A204.1 (cell line): ENCODE results near the gene C1QTNF6.

Source experiments
- FAIRE-seq: peaks from 2 replicates; lab custom pipeline; 2012; peaks lifted over from hg19 to GRCh38; lab: Jason Lieb, UNC

C1QTNF6 gene

GRCh38 chr22:37162221-37163095, 25.6 kb downstream of the C1QTNF6 start:
- FAIRE-seq = no peak

- FAIRE-seq = no peak
These were observed 26.6 kb downstream of the C1QTNF6 start for GRCh38 chr22:37161443-37161842.

- FAIRE-seq = no peak
These were observed 28.0 kb downstream of the C1QTNF6 start for GRCh38 chr22:37160027-37160426.

- FAIRE-seq = no peak
These were observed 29.1 kb downstream of the C1QTNF6 start for GRCh38 chr22:37158963-37159290.

- FAIRE-seq = no peak
These were observed 30.3 kb downstream of the C1QTNF6 start for GRCh38 chr22:37157516-37158285.

- FAIRE-seq = no peak
These were observed 31.2 kb downstream of the C1QTNF6 start for GRCh38 chr22:37156686-37157435.

- FAIRE-seq = no peak
These were observed 32.1 kb downstream of the C1QTNF6 start for GRCh38 chr22:37155971-37156370.

- no peak for FAIRE-seq
These were observed 32.9 kb downstream of the C1QTNF6 start for GRCh38 chr22:37154925-37155712.

- no peak for FAIRE-seq
These were observed 34.1 kb downstream of the C1QTNF6 start for GRCh38 chr22:37153901-37154300.

GRCh38 chr22:37151401-37151800, 36.6 kb downstream of the C1QTNF6 start:
- FAIRE-seq = no peak

- no peak for FAIRE-seq
These were observed 37.3 kb downstream of the C1QTNF6 start for GRCh38 chr22:37150701-37151100.

GRCh38 chr22:37148742-37149665, 39.0 kb downstream of the C1QTNF6 start:
- FAIRE-seq = no peak

- FAIRE-seq = no peak
These were observed 39.9 kb downstream of the C1QTNF6 start for GRCh38 chr22:37148031-37148651.

GRCh38 chr22:37147186-37147990, 40.7 kb downstream of the C1QTNF6 start:
- no peak for FAIRE-seq

GRCh38 chr22:37146507-37147180, 41.4 kb downstream of the C1QTNF6 start:
- no peak for FAIRE-seq

GRCh38 chr22:37146051-37146385, 42.0 kb downstream of the C1QTNF6 start:
- FAIRE-seq = no peak

- no peak for FAIRE-seq
These were observed 42.6 kb downstream of the C1QTNF6 start for GRCh38 chr22:37145180-37146050.

- no peak for FAIRE-seq
These were observed 43.9 kb downstream of the C1QTNF6 start for GRCh38 chr22:37144180-37144554.
